ENCODE measurements around the gene IGF2R.

IGF2R gene

GRCh38 chr6:160147146-160147536 lies 178.3 kb downstream of the IGF2R start:
- DNase-seq: no peak

GRCh38 chr6:160154471-160154870 lies 185.6 kb downstream of the IGF2R start:
- no peak for DNase-seq

GRCh38 chr6:160156842-160157241 lies 188.0 kb downstream of the IGF2R start:
- no peak for DNase-seq

- no peak for DNase-seq
Observed at GRCh38 chr6:160160450-160160849, 191.6 kb downstream of the IGF2R start.

Measured in fibroblast of skin of right quadriceps (primary cell).